Measurements from ENCODE around the gene CENPO. TPM values are rescaled to one million over a fixed set of nuclear protein-coding genes. Genes with fewer than 3 reads are reported as not detected.

CENPO gene
- total RNA-seq, 1 donor = 2.2 TPM

DNA sequence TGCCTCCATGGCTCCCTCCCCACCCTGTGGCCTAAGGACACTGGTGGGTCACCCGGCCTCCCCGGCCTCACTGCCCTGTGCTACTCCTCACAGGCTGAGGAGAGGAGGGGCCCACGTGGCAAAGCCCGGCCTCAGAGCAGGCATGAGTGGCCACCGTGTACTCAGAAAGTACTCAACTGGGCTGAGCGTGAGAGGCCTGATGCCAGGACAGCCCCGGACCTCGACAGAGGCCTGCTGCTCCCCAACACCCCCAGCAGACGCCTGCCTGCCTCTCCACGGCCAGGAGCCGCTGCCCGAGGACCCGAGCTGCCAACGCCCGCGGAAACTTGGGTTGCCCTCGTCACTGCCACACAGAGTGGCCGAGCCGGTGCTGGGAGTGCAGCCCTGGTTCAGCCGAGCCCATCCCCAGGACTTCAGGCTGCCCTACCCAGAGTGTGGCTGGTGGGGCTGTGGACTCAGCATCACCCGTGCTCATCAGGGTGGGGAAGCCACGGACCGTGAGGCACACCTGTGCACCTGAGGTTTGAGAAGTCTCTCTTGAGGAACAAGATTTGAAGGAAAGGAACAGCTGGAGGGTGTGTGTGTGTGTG lies 59.3 kb downstream of the CENPO start:
- Histone ChIP-seq H3K4me1 (ENCODE audit: insufficient read depth, low read length) (no peaks in the 10 kb centered on the region), H3K27me3 (ENCODE audit: insufficient read depth, low read length) (no peaks in the 10 kb centered on the region), H3K4me3 (ENCODE audit: low read length) (no peak overlapping the region), H3K9me3 (ENCODE audit: low read depth, low read length) (no peaks in the 10 kb centered on the region)

DNA sequence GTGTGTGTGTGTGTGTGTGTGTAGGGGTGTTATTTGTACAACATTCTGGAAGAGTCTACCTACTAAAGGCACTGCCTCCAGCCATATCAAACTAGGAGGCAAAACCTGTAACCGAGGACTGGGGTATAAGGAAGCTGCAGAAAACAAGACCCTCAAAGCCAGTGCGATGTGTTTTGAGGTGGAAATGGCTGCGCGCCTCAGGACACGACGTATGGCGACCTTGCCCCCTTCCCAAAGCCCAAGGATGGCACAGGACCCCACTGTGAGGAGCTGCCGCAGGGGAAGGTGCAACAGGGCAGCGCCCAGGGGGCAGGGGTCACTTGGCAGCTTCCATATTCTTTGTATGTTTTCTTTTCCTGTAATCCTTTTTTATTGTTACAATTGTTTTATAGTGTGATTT lies 59.8 kb downstream of the CENPO start:
- H3K27me3 ChIP-seq (ENCODE audit: insufficient read depth, low read length) = no peaks in the 10 kb centered on the region
- H3K4me3 ChIP-seq (ENCODE audit: low read length) = no peak overlapping the region
- no peaks in the 10 kb centered on the region for H3K9me3 ChIP-seq (ENCODE audit: low read depth, low read length)
- no peaks in the 10 kb centered on the region for H3K4me1 ChIP-seq (ENCODE audit: insufficient read depth, low read length)

DNA sequence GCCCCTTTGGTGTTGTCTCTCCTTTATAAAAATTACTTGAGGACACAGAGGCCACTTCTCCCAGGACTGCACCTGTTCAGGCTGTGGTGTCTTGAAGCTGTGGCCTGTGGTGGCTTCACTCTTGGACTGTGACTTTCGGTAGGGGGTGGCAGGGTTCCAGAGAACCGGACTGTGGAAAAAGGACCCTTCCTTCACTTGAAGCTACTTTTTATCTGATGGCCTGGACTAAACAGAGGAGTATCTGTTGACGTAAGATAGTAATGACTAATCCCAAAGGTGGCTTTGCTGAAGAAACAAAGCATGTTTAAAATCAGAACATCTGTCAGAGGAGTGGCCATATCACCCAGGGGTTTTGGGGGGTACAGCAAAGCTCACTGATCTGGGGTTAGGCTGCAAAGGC lies 60.8 kb downstream of the CENPO start:
- Histone ChIP-seq H3K4me1 (ENCODE audit: insufficient read depth, low read length) (no peaks in the 10 kb centered on the region), H3K4me3 (ENCODE audit: low read length) (no peak overlapping the region), H3K9me3 (ENCODE audit: low read depth, low read length) (no peaks in the 10 kb centered on the region), H3K27me3 (ENCODE audit: insufficient read depth, low read length) (no peaks in the 10 kb centered on the region)

- H3K27me3 ChIP-seq (ENCODE audit: insufficient read depth, low read length) = no peaks in the 10 kb centered on the region
- H3K4me3 ChIP-seq (ENCODE audit: low read length) = no peak overlapping the region
- H3K9me3 ChIP-seq (ENCODE audit: low read depth, low read length) = no peaks in the 10 kb centered on the region
- no peaks in the 10 kb centered on the region for H3K4me1 ChIP-seq (ENCODE audit: insufficient read depth, low read length)
Observed at GRCh38 chr2:24855022-24855622, 61.9 kb downstream of the CENPO start.

- no peaks in the 10 kb centered on the region for H3K27me3 ChIP-seq (ENCODE audit: insufficient read depth, low read length)
- no peaks in the 10 kb centered on the region for H3K4me1 ChIP-seq (ENCODE audit: insufficient read depth, low read length)
- H3K9me3 ChIP-seq (ENCODE audit: low read depth, low read length) = no peaks in the 10 kb centered on the region
- no peak overlapping the region for H3K4me3 ChIP-seq (ENCODE audit: low read length)
Observed at GRCh38 chr2:24855726-24856125, 62.5 kb downstream of the CENPO start.

DNA sequence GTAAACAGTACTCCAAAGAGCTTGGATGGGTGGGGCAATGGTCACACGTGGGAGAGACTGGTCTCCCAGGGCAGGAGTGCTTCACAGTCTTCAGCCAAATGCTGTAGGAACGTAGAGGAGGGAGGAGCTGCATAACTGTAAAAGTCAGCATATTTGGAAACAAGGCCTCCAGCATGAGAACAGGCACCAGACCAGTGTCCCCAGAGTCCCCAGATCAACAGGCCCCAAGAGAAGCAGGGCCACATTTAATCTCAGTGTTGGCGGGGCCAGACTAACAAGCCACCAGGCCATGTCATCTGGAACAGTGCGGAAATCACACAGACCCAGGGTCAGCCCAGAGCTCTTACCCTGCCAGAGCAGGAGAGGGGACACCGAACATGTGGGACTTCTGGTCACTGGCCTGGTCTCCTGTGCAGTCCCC lies 63.6 kb downstream of the CENPO start:
- H3K9me3 ChIP-seq (ENCODE audit: low read depth, low read length) = no peaks in the 10 kb centered on the region
- H3K4me3 ChIP-seq (ENCODE audit: low read length) = no peak overlapping the region
- H3K4me1 ChIP-seq (ENCODE audit: insufficient read depth, low read length) = no peaks in the 10 kb centered on the region
- no peaks in the 10 kb centered on the region for H3K27me3 ChIP-seq (ENCODE audit: insufficient read depth, low read length)

DNA sequence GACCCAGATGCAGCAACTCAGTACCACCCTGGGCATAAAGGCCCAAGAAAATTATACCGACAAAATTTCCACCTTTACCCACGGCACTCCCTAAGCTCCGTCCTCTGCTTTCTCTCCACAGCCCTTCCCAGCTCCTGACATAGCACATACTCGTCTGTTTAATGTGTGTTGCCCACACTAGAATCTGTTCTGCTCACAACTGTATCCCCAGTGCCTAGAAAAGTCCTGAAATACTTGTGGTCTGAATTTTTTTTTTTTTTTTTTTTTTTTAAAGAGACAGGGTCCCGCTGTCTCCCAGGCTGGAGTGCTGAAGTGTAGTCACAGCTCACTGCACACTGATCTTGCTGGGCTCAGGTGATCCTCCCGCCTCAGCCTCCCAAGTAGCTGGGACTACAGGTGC lies 64.5 kb downstream of the CENPO start:
- Histone ChIP-seq H3K27me3 (ENCODE audit: insufficient read depth, low read length) (no peaks in the 10 kb centered on the region), H3K4me3 (ENCODE audit: low read length) (no peak overlapping the region), H3K9me3 (ENCODE audit: low read depth, low read length) (no peaks in the 10 kb centered on the region), H3K4me1 (ENCODE audit: insufficient read depth, low read length) (no peaks in the 10 kb centered on the region)

DNA sequence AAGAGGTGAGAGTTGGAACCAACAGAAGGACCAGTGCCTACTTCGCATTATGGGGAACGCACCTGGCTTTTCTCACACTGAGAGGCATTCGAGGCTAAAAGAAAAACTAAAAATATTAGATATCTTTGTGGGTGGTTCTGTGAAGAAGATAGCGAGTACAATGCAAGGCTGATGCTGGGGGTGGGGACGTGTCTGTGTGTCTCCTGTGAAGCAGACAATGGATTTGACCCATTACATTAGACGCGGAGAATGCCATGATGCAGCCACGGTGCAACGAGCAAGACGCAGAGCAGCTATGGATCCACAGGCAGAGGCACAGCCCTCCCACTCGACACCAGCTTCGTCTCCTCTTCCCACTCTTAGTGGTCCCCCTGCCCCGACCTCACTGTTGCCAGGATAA lies 65.8 kb downstream of the CENPO start:
- Histone ChIP-seq H3K9me3 (ENCODE audit: low read depth, low read length) (no peaks in the 10 kb centered on the region), H3K4me1 (ENCODE audit: insufficient read depth, low read length) (no peaks in the 10 kb centered on the region), H3K4me3 (ENCODE audit: low read length) (no peak overlapping the region), H3K27me3 (ENCODE audit: insufficient read depth, low read length) (no peaks in the 10 kb centered on the region)

GRCh38 chr2:24859968-24860600 lies 66.9 kb downstream of the CENPO start:
- Histone ChIP-seq H3K4me1 (ENCODE audit: insufficient read depth, low read length) (no peaks in the 10 kb centered on the region), H3K4me3 (ENCODE audit: low read length) (no peak overlapping the region), H3K9me3 (ENCODE audit: low read depth, low read length) (no peaks in the 10 kb centered on the region), H3K27me3 (ENCODE audit: insufficient read depth, low read length) (no peaks in the 10 kb centered on the region)

- no peak overlapping the region for H3K4me3 ChIP-seq (ENCODE audit: low read length)
- no peaks in the 10 kb centered on the region for H3K9me3 ChIP-seq (ENCODE audit: low read depth, low read length)
- no peaks in the 10 kb centered on the region for H3K4me1 ChIP-seq (ENCODE audit: insufficient read depth, low read length)
- H3K27me3 ChIP-seq (ENCODE audit: insufficient read depth, low read length) = no peaks in the 10 kb centered on the region
Observed at GRCh38 chr2:24860631-24861030, 67.4 kb downstream of the CENPO start.

- no peaks in the 10 kb centered on the region for H3K27me3 ChIP-seq (ENCODE audit: insufficient read depth, low read length)
- no peaks in the 10 kb centered on the region for H3K9me3 ChIP-seq (ENCODE audit: low read depth, low read length)
- no peaks in the 10 kb centered on the region for H3K4me1 ChIP-seq (ENCODE audit: insufficient read depth, low read length)
- H3K4me3 ChIP-seq (ENCODE audit: low read length) = no peak overlapping the region
Observed at GRCh38 chr2:24861500-24861899, 68.3 kb downstream of the CENPO start.

- H3K9me3 ChIP-seq (ENCODE audit: low read depth, low read length) = no peaks in the 10 kb centered on the region
- H3K4me3 ChIP-seq (ENCODE audit: low read length) = no peak overlapping the region
- no peaks in the 10 kb centered on the region for H3K4me1 ChIP-seq (ENCODE audit: insufficient read depth, low read length)
- no peaks in the 10 kb centered on the region for H3K27me3 ChIP-seq (ENCODE audit: insufficient read depth, low read length)
Observed at GRCh38 chr2:24863641-24864040, 70.4 kb downstream of the CENPO start.

GRCh38 chr2:24866946-24867345 lies 73.7 kb downstream of the CENPO start:
- H3K27me3 ChIP-seq (ENCODE audit: insufficient read depth, low read length) = no peaks in the 10 kb centered on the region
- H3K9me3 ChIP-seq (ENCODE audit: low read depth, low read length) = no peaks in the 10 kb centered on the region
- H3K4me3 ChIP-seq (ENCODE audit: low read length) = no peak overlapping the region
- peaks cover 2% of the 10 kb centered on the region for H3K4me1 ChIP-seq (ENCODE audit: insufficient read depth, low read length)

DNA sequence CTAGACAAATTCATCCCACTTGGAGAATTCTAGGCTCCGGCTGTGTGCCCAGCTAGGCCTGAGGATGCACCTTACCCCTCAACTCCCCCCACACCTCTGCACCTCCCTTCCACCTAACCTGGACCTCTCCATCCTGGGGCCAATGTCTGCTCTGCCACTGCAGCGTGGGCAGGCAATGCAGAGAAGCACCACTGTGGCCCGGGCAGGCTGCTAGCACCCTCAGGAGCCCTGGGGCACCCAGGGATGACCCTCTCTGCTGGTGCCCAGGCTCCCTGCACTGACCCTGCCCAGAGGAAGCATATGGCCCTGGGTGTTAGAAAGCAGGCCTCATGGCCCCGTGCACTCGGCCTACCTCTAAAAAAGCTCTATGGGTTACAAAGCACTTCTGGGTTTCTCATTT lies 77.2 kb downstream of the CENPO start:
- Histone ChIP-seq H3K27me3 (ENCODE audit: insufficient read depth, low read length) (no peaks in the 10 kb centered on the region), H3K9me3 (ENCODE audit: low read depth, low read length) (no peaks in the 10 kb centered on the region), H3K4me1 (ENCODE audit: insufficient read depth, low read length) (peaks cover 34% of the 10 kb centered on the region), H3K4me3 (ENCODE audit: low read length) (no peak overlapping the region)

GRCh38 chr2:24870891-24871705 lies 77.9 kb downstream of the CENPO start:
- no peaks in the 10 kb centered on the region for H3K27me3 ChIP-seq (ENCODE audit: insufficient read depth, low read length)
- H3K9me3 ChIP-seq (ENCODE audit: low read depth, low read length) = no peaks in the 10 kb centered on the region
- H3K4me1 ChIP-seq (ENCODE audit: insufficient read depth, low read length) = peaks cover 34% of the 10 kb centered on the region
- H3K4me3 ChIP-seq (ENCODE audit: low read length) = no peak overlapping the region
